Transverse colon (tissue), 4 donors: ENCODE results near the gene DNAJC24. TPM values are rescaled to one million over a fixed set of nuclear protein-coding genes. Genes with fewer than 3 reads are reported as not detected.

Experiments
- DNase-seq: peaks from one replicate; pipeline ENCODE4 v3.0.0-alpha.2; 2019
- H3K27ac ChIP-seq, 4 donors: fragments of 200-600 bp; sonication (generic); 2 replicates each; pipeline ENCODE4 v1.5.1; 2016 to 2018; ENCODE audit warnings: inconsistent platforms in 4 of 4
- H3K27me3 ChIP-seq: fragments of 200-600 bp; sonication (generic); 2 replicates; pipeline ENCODE4 v1.5.1; 2017; ENCODE audit warnings: inconsistent platforms
- H3K36me3 ChIP-seq, 4 donors: fragments of 200-600 bp; sonication (generic); 2 replicates each; pipeline ENCODE4 v1.5.1; 2017 to 2019; ENCODE audit warnings: inconsistent platforms in 4 of 4
- H3K4me1 ChIP-seq, 4 donors: fragments of 200-600 bp; sonication (generic); 2 replicates each; pipeline ENCODE4 v1.5.1; 2017 to 2020; ENCODE audit warnings: inconsistent platforms in 4 of 4
- H3K4me3 ChIP-seq, 4 donors: fragments of 200-600 bp; sonication (generic); 1 replicate in 1 of 4; 2 replicates in 3 of 4; pipeline versions ENCODE4 v1.5.1 to v1.6.1; 2017 to 2019; ENCODE audit warnings: inconsistent platforms in 4 of 4
- H3K9me3 ChIP-seq, 2 donors: fragments of 200-600 bp; sonication (generic); 2 replicates each; pipeline ENCODE4 v1.5.1; 2017 to 2019; ENCODE audit warnings: inconsistent platforms in 2 of 2
- CTCF ChIP-seq, 5 experiments: fragments of 200-600 bp in 3 of 5; fragments of 450-650 bp in 2 of 5; sonication (generic) in 3 of 5; IDR thresholded peaks; 1 replicate in 2 of 5; 2 replicates in 3 of 5; pipeline ENCODE4 v1.5.1; 2016 to 2017; ENCODE audit warnings: antibody characterized with exemption in 5 of 5, inconsistent platforms in 3 of 5, mild to moderate bottlenecking in 2 of 5, moderate library complexity in 1 of 5
- EP300 ChIP-seq: sonication (generic); formaldehyde crosslinking; IDR thresholded peaks from one replicate; pipeline ENCODE4 v1.6.1; 2017; ENCODE audit warnings: antibody characterized with exemption, low read depth
- POLR2A ChIP-seq: fragments of 450-650 bp; IDR thresholded peaks from one replicate; pipeline ENCODE4 v1.6.1; 2016; ENCODE audit warnings: antibody characterized with exemption, mild to moderate bottlenecking, moderate library complexity
- POLR2AphosphoS5 ChIP-seq, 3 donors: sonication (generic); formaldehyde crosslinking; IDR thresholded peaks; one replicate each; pipeline ENCODE4 v1.6.1; 2016; ENCODE audit warnings: antibody characterized with exemption in 3 of 3
- WGBS, 2 donors: methylation state at CpG; one replicate each; pipeline ENCODE4 v1.1.5; 2018; ENCODE audit warnings: low coverage in 1 of 2; 5-methylcytosine and 5-hydroxymethylcytosine counted together
- in situ Hi-C, 4 donors: fragments of 200-750 bp; cut with MboI; loops; one replicate each; pipeline versions ENCODE4 v1.15.0 to v1.15.1; 2017; ENCODE audit warnings: low sequenced_read_pairs in 3 of 4, low pct_ligation_motif_present in 1 of 4, low pct_unique_long_range_greater_than_20kb in 1 of 4
- intact Hi-C: fragments of 100-400 bp; cut with DNase I; formaldehyde crosslinking; loops from one replicate; pipeline ENCODE4 v1.15.1; 2023; ENCODE audit warnings: low total_unique reads
- total RNA-seq, 4 donors: library from RNA; depleted of rRNA; stranded (reverse); fragments of >200 nt; gene quantifications; one replicate each; pipeline ENCODE4 v1.1.0, GENCODE V29; 2016

The DNAJC24 gene
- total RNA-seq, 4 donors from 2014 or later = 5.6 to 15.3 (median 10.6) TPM

DNA sequence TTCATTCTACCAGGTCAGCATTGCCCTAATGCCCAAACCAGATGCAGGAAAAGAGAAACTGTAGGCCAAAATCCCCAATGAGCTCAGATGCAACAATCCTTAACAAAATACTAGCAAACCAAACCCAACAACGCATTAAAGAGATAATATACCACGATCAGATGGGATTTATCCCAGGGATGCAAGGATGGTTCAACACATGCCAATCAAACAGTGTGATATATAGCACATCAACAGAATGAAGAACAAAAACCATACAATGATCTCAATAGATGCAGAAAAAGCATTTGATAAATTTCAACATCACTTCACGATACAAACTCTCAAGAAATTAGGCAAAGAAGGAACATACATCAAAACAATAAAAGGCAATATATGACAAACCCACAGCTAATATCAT, 94.8 kb downstream of the DNAJC24 start:
- H3K4me1 ChIP-seq = no peaks in the 10 kb centered on the region
- intact Hi-C loops = no loop called here
- TF ChIP-seq CTCF (IDR thresholded peaks at IDR 0.05) = no peak
- peaks cover 0 to 5% (median 0%) of the 10 kb centered on the region in 4 donors for H3K36me3 ChIP-seq
- DNase-seq = no peak
- H3K4me3 ChIP-seq = no peak overlapping the region
- in situ Hi-C loops = no loop called here
- WGBS, 2 donors = 100% methylated on average over 3 of the region's 3 CpGs
- H3K27me3 ChIP-seq = no peaks in the 10 kb centered on the region
- no peak overlapping the region for H3K27ac ChIP-seq
- peaks cover 14 to 17% of the 10 kb centered on the region in 2 donors for H3K9me3 ChIP-seq

- TF ChIP-seq POLR2A (no peak), POLR2AphosphoS5 (IDR thresholded peaks at IDR 0.05) (no peak), EP300 (no peak), CTCF (IDR thresholded peaks at IDR 0.05) (no peak)
- H3K9me3 ChIP-seq = no peaks in the 10 kb centered on the region
- DNase-seq = no peak
- H3K4me3 ChIP-seq = no peak overlapping the region
- intact Hi-C loops (no loop called here), in situ Hi-C loops (no loop called here)
- no peaks in the 10 kb centered on the region for H3K4me1 ChIP-seq
- no peak overlapping the region for H3K27ac ChIP-seq
- no peaks in the 10 kb centered on the region for H3K27me3 ChIP-seq
- H3K36me3 ChIP-seq = no peaks in the 10 kb centered on the region
Measured at GRCh38 chr11:31474083-31474482, 104.4 kb downstream of the DNAJC24 start.

DNA sequence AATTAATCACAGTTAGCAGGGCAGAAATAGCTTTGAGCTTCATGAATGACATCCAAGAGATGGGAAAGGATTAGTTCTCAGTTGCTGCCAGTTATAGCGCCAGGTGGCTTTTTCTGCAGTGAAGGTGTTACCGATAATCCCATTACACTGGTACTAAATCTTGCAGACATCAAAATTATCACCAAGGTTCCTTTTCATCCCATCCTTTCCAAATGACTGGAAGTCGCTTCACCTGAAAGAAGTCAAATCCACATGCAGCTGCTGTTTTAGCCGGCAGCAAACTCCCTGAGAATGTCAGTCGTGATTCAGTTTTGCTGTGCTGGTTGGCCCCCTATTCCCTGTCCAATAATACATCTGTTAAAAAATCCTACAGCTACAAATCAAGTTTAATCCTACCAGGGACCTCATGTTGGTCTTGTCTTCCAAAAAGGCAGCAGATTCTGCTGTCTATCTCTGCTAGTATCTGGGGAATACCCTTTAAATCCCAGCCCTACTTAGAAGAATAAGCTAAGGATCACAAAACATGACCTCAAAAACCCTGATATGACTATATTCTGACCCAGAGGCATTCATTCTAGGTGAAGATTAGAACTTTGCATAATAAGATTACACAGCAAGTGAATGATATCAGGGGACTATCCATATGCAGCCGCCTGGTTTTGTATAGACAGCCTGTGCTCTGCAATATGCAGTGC, 108.0 kb downstream of the DNAJC24 start:
- Histone ChIP-seq H3K27ac (no peak overlapping the region), H3K27me3 (no peaks in the 10 kb centered on the region), H3K36me3 (no peaks in the 10 kb centered on the region), H3K4me1 (no peaks in the 10 kb centered on the region), H3K4me3 (no peak overlapping the region), H3K9me3 (no peaks in the 10 kb centered on the region)
- WGBS, 2 donors = 91 to 98% methylated on average over 5 to 6 of the region's 6 CpGs
- in situ Hi-C loops = loop anchor here in 1 of 4 donors (25.0 kb wide), 1 partner anchor 385 kb away; no protein-coding TSS in a partner anchor
- TF ChIP-seq EP300 (no peak), CTCF (IDR thresholded peaks at IDR 0.05) (no peak), POLR2A (no peak), POLR2AphosphoS5 (IDR thresholded peaks at IDR 0.05) (no peak)
- DNase-seq = no peak
- intact Hi-C loops = no loop called here

- intact Hi-C loops (no loop called here), in situ Hi-C loops (loop anchor here in 1 of 4 donors (25.0 kb wide), 1 partner anchor 384 kb away; no protein-coding TSS in a partner anchor)
- 88 to 89% methylated on average over 2 of the region's 2 CpGs for WGBS, 2 donors
Measured at GRCh38 chr11:31478223-31478590, 108.5 kb downstream of the DNAJC24 start.

DNA sequence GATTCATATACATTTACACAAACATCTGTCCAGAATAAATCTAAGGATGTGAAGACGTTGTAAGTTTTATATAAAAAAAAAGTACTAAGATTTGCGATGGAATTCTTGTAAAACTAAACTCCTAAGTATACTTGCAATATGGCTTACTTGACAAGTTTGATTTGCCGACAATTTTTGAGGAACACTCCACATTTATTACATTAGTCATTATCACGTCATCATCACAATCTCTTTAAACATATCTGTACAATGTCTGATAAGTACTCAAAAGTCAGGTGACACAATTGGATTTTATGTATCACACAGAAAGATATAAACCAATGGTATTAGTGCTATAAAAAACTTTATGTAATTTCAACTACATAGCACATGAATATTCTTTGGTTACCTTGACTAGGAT, 109.4 kb downstream of the DNAJC24 start:
- H3K27me3 ChIP-seq = no peaks in the 10 kb centered on the region
- no peaks in the 10 kb centered on the region for H3K36me3 ChIP-seq
- no peak overlapping the region for H3K4me3 ChIP-seq
- H3K4me1 ChIP-seq = no peaks in the 10 kb centered on the region
- TF ChIP-seq POLR2A (no peak), POLR2AphosphoS5 (IDR thresholded peaks at IDR 0.05) (no peak), EP300 (no peak), CTCF (IDR thresholded peaks at IDR 0.05) (no peak)
- in situ Hi-C loops (loop anchor here in 1 of 4 donors (25.0 kb wide), 1 partner anchor 383 kb away; no protein-coding TSS in a partner anchor), intact Hi-C loops (no loop called here)
- WGBS, 2 donors = 90 to 94% methylated on average over 4 of the region's 4 CpGs
- H3K9me3 ChIP-seq = no peaks in the 10 kb centered on the region
- DNase-seq = no peak
- H3K27ac ChIP-seq = no peak overlapping the region

More at GRCh38 chr11:31478223-31478590, 108.5 kb downstream of the DNAJC24 start:
- no peak overlapping the region for H3K4me3 ChIP-seq
- no peaks in the 10 kb centered on the region for H3K27me3 ChIP-seq
- no peak for DNase-seq
- no peaks in the 10 kb centered on the region for H3K4me1 ChIP-seq
- no peak for TF ChIP-seq POLR2A
- H3K36me3 ChIP-seq = no peaks in the 10 kb centered on the region
- no peak overlapping the region for H3K27ac ChIP-seq
- H3K9me3 ChIP-seq = no peaks in the 10 kb centered on the region
